ENCODE measurements around the gene ATG16L1.

The ATG16L1 gene

DNA sequence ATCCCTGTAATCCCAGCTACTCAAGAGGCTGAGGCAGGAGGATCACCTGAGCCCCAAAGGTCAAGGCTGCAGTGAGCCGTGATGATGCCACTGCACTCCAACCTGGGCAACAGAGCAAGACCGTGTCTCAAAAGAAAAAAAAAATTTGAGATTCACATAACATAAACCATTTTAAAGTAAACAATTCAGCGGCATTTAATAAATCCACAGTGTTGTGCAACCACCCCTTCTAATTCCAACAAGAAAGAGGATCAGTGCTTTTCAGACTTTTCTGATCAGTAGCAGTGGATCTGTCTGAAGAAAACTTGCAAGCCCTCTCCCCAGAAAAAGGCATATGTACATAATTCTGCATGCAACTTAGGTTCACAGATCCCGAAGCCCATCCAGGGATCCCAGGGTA is 48.9 kb downstream of the ATG16L1 start:
- H3K9me3 ChIP-seq: no peaks in the 10 kb centered on the region
- no peak for DNase-seq
- TF ChIP-seq, protein P1, sequence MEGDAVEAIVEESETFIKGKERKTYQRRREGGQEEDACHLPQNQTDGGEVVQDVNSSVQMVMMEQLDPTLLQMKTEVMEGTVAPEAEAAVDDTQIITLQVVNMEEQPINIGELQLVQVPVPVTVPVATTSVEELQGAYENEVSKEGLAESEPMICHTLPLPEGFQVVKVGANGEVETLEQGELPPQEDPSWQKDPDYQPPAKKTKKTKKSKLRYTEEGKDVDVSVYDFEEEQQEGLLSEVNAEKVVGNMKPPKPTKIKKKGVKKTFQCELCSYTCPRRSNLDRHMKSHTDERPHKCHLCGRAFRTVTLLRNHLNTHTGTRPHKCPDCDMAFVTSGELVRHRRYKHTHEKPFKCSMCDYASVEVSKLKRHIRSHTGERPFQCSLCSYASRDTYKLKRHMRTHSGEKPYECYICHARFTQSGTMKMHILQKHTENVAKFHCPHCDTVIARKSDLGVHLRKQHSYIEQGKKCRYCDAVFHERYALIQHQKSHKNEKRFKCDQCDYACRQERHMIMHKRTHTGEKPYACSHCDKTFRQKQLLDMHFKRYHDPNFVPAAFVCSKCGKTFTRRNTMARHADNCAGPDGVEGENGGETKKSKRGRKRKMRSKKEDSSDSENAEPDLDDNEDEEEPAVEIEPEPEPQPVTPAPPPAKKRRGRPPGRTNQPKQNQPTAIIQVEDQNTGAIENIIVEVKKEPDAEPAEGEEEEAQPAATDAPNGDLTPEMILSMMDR (IDR thresholded peaks at IDR 0.05): no peak
- intact Hi-C loops (cut with DNase I; ENCODE audit: low total_unique reads): no loop called here
- no peak overlapping the region for H3K4me3 ChIP-seq
- no peak overlapping the region for H3K27ac ChIP-seq
- H3K36me3 ChIP-seq: peaks cover 7 to 16% (median 8%) of the 10 kb centered on the region in 3 donors
- no peaks in the 10 kb centered on the region for H3K27me3 ChIP-seq
- H3K4me1 ChIP-seq: no peaks in the 10 kb centered on the region

GRCh38 chr2:233301248-233301647 is 49.8 kb downstream of the ATG16L1 start:
- DNase-seq: no peak
- no peaks in the 10 kb centered on the region for H3K4me1 ChIP-seq
- no peak overlapping the region for H3K27ac ChIP-seq
- no peaks in the 10 kb centered on the region for H3K27me3 ChIP-seq
- intact Hi-C loops (cut with DNase I; ENCODE audit: low total_unique reads): no loop called here
- TF ChIP-seq, protein P1 (IDR thresholded peaks at IDR 0.05): no peak
- H3K36me3 ChIP-seq: peaks cover 0 to 8% (median under 1%) of the 10 kb centered on the region in 3 donors
- H3K4me3 ChIP-seq: no peak overlapping the region
- H3K9me3 ChIP-seq: no peaks in the 10 kb centered on the region

DNA sequence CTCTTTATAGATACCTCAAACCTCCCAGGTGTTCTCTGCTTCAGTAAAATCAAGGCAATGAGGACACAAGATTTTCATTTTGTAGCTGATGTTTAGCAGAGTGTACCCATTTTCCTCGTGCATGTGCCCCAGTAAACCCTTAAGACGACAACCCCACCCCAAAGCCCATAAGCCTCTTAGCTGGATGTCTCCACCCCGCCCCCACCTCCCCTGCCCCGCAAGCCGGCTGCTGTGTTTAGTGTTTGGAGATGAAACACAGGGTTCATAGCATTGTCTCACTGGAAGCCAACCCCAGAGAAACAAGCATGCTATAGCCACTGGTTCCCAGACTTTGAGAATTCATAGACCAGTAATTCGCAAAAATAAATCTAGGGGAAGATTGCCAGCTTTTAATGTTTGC is 50.3 kb downstream of the ATG16L1 start:
- Histone ChIP-seq H3K4me1 (no peaks in the 10 kb centered on the region), H3K4me3 (no peak overlapping the region), H3K27ac (no peak overlapping the region), H3K9me3 (no peaks in the 10 kb centered on the region), H3K27me3 (no peaks in the 10 kb centered on the region), H3K36me3 (peaks cover 0 to 2% (median 0%) of the 10 kb centered on the region in 3 donors)
- DNase-seq: no peak
- TF ChIP-seq, protein P1 (IDR thresholded peaks at IDR 0.05): no peak
- intact Hi-C loops (cut with DNase I; ENCODE audit: low total_unique reads): no loop called here

DNA sequence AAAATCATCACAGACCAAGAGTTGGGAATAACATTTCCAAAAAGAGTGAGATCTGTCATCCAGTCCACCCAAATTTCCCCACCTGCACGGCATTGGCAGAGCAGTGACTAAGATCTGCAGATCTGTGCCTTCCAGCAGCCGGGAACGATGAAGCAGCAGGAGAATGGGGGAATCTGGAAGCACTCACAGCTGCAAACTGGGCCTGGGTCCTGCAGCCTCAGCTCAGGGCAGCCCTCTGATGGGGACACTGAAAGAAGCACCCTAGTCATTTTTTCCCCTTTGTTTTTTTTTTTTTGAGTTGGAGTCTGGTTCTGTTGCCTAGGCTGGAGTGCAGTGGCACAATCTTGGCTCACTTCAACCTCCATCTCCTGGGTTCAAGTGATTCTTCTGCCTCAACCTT is 51.8 kb downstream of the ATG16L1 start:
- intact Hi-C loops (cut with DNase I; ENCODE audit: low total_unique reads): no loop called here
- H3K27ac ChIP-seq: no peak overlapping the region
- no peak for DNase-seq
- no peak overlapping the region for H3K4me3 ChIP-seq
- no peaks in the 10 kb centered on the region for H3K27me3 ChIP-seq
- H3K9me3 ChIP-seq: no peaks in the 10 kb centered on the region
- no peaks in the 10 kb centered on the region for H3K36me3 ChIP-seq
- H3K4me1 ChIP-seq: no peaks in the 10 kb centered on the region
- TF ChIP-seq, protein P1 (IDR thresholded peaks at IDR 0.05): no peak

DNA sequence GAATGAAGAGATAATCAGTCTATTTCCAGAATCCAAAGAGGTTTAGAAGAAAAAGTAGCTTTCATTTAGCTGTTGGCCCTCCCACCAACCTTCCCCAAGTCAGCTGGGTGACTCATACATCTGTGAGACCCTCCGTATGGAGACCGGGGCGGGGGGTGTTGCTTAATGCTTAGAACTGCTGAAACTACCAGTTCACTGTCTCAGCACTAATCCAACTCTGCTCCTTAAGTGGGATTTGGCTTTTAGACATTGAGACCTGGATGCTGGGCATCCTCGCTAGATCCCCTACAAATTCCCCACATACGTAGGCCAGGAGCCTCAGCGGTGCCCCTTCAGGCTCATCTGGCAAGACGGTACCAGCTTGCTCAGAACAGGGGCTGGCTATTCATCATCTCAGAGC is 56.1 kb downstream of the ATG16L1 start, which contains the start of gene SAG:
Gene SAG (plus strand): TSS at position 252 of the 400 bp plus-strand sequence. CDS start 1,374 bp downstream, outside the sequence.
- no peaks in the 10 kb centered on the region for H3K27me3 ChIP-seq
- H3K36me3 ChIP-seq: no peaks in the 10 kb centered on the region
- no peak within 1 kb of the TSS for H3K27ac ChIP-seq
- intact Hi-C loops (cut with DNase I; ENCODE audit: low total_unique reads): no loop called here
- no peak for DNase-seq
- no peak within 1 kb of the TSS for H3K4me3 ChIP-seq
- TF ChIP-seq, protein P1 (IDR thresholded peaks at IDR 0.05): no peak
- no peaks in the 10 kb centered on the region for H3K4me1 ChIP-seq
- no peaks in the 10 kb centered on the region for H3K9me3 ChIP-seq

Measured in tibial artery (tissue), 4 donors.